Stomach (tissue), 4 donors: ENCODE measurements around the gene CLEC16A.

ENCODE experiments used
- EP300 ChIP-seq: sonication (generic); formaldehyde crosslinking; IDR thresholded peaks from one replicate; pipeline ENCODE4 v1.6.1; 2017; ENCODE audit warnings: antibody characterized with exemption
- POLR2A ChIP-seq, 4 donors: fragments of 450-650 bp; IDR thresholded peaks; one replicate each; pipeline ENCODE4 v1.6.1; 2016; ENCODE audit warnings: antibody characterized with exemption in 4 of 4, control low read depth in 2 of 4, mild to moderate bottlenecking in 1 of 4, moderate library complexity in 1 of 4
- TF ChIP-seq, protein P1 (sequence below), 7 experiments: fragments of 450-650 bp in 4 of 7; fragments of 200-600 bp in 3 of 7; sonication (generic) in 3 of 7; IDR thresholded peaks; one replicate each; pipeline ENCODE4 v1.5.1; 2016 to 2019; ENCODE audit warnings: antibody characterized with exemption in 7 of 7, control low read depth in 2 of 7, mild to moderate bottlenecking in 1 of 7

DNA sequence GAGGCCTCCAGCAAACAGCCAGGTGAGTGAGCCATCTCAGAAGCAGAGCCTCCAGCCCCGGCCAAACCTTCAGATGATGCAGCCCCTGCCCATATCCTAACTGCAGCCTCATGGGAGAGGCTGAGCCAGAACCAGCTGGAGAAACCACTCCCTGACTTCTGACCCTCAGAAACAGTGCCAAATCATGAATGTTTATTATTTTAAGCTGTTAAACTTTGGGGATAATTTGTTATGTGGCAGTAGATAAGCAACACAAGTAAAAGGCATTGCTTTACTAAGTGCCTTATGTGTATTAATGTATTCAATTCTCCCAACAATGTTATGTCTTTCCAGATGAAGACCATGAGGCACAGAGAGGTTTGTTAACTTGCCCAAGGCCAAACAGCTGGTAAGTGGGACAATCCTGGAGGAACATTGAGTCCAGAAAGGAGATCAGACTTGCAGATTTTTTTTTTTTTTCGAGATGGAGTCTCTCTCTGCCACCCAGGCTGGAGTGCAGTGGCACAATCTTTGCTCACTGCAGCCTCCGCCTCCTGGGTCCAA lies 252.0 kb downstream of the CLEC16A start:
- TF ChIP-seq POLR2A (IDR thresholded peaks at IDR 0.05), result no peak
- TF ChIP-seq, protein P1, sequence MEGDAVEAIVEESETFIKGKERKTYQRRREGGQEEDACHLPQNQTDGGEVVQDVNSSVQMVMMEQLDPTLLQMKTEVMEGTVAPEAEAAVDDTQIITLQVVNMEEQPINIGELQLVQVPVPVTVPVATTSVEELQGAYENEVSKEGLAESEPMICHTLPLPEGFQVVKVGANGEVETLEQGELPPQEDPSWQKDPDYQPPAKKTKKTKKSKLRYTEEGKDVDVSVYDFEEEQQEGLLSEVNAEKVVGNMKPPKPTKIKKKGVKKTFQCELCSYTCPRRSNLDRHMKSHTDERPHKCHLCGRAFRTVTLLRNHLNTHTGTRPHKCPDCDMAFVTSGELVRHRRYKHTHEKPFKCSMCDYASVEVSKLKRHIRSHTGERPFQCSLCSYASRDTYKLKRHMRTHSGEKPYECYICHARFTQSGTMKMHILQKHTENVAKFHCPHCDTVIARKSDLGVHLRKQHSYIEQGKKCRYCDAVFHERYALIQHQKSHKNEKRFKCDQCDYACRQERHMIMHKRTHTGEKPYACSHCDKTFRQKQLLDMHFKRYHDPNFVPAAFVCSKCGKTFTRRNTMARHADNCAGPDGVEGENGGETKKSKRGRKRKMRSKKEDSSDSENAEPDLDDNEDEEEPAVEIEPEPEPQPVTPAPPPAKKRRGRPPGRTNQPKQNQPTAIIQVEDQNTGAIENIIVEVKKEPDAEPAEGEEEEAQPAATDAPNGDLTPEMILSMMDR (IDR thresholded peaks at IDR 0.05), result no peak
- TF ChIP-seq EP300, result no peak
